ENCODE data around the gene LYRM7.
"Not testable (repeated sequence)": the region's sequence is repeated elsewhere in the genome, so short reads cannot be mapped to it uniquely, and the experiment has no call there.

LYRM7 gene

DNA sequence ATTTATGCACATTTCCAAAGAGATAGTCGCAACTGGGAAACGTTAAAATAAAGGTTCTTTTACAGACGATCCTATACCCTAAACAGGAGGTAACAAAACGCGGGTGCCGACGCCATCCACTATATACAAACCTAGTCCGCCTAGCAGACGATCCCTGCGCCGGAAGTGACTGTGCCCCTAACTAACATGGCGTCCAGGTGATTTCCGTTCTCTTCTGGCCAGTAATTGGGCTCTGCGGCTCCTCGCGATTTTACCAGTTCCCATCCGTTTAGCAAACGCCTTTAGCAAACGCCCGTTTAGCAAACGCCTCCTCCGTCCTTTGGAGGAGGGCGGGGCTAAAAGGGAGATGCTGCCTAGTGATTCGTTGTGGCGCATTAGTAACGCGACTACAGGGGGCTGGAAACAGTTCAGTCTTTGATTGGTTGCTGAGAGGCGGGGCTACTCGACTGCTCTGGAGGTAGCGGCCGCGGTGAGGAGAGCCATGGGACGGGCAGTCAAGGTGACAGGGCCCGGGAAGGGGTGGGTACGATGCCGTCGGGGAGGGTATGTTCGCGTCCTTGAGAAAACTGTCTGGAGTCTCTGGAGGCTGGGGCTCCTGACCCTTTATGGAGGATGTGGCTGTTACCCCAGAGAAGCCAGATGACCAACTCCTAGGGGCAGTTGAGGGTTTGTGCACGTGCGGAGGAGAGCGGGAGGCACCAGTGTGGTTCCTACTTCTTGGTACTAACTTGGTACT lies at the start of gene LYRM7:
Gene LYRM7 (plus strand): TSS at position 405 of the 736 bp plus-strand sequence. CDS start 77 bp downstream, at position 482.
- DNase-seq = peak; percentile 94

DNA sequence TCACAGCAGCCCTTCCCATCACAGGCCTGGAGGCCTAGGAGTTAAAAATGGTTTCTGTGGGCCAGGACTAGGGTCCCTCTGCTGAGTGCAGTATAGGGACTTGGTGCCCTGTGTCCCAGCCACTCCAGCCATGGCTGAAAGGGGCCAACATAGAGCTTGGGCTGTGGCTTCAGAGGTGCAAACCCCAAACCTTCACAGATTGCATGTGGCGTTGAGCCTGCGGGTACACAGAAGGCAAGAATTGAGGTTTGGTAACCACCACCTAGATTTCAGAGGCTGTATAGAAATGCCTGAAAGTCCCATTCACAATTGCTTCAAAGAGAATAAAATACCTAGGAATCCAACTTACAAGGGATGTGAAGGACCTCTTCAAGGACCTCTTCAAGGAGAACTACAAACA lies 43.5 kb upstream of the LYRM7 start:
- not testable (repeated sequence) for DNase-seq

DNA sequence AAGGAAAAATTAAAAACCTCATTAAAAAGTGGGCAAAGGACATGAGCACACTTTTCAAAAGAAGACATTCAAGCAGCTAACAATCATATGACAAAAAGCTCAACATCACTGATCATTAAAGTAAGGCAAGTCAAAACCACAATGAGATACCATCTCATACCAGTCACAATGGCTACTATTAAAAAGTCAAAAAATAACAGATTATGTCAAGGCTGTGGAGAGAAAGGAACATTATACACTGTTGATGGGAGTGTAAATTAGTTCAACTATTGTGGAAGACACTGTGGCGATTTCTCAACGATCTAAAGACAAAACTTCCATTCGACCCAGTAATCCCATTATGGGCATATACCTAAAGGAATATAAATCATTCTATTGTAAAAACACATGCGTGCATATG lies 41.4 kb upstream of the LYRM7 start:
- DNase-seq = no peak

DNA sequence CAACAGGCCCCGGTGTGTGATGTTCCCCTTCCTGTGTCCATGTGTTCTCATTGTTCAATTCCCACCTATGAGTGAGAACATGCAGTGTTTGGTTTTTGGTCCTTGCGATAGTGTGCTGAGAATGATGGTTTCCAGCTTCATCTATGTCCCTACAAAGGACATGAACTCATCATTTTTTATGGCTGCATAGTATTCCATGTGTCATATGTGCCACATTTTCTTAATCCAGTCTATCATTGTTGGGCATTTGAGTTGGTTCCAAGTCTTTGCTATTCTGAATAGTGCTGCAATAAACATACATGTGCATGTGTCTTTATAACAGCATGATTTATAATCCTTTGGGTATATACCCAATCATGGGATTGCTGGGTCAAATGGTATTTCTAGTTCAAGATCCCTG lies 37.7 kb upstream of the LYRM7 start:
- DNase-seq = not testable (repeated sequence)

DNA sequence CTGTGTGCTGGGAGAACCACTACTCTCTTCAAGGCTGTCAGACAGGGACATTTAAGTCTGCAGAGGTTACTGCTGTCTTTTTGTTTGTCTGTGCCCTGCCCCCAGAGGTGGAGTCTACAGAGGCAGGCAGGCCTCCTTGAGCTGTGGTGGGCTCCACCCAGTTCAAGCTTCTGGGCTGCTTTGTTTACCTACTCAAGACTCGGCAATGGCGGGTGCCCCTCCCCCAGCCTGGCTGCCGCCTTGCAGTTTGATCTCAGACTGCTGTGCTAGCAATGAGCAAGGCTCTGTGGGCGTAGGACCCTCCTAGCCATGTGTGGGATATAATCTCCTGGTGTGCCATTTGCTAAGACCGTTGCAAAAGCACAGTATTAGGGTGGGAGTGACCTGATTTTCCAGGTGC lies 32.3 kb upstream of the LYRM7 start:
- not testable (repeated sequence) for DNase-seq

DNA sequence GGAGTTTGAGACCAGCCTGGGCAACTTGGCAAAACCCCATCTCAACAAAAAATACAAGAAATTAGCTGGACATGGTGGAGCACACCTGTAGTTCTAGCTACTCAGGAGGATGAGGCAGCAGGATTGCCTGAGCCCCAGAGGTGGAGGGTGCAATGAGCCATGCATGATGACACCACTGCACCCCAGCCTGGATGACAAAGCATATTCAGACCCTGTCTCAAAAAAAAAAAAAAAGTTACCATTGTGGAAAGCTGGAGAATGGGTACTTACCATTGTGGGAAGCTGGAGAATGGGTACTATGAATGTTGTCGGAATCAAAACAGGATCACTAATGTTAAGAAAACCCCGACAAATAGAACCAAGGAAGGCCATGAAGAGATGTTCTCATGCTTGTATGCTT lies 31.4 kb upstream of the LYRM7 start:
- DNase-seq = no peak

DNA sequence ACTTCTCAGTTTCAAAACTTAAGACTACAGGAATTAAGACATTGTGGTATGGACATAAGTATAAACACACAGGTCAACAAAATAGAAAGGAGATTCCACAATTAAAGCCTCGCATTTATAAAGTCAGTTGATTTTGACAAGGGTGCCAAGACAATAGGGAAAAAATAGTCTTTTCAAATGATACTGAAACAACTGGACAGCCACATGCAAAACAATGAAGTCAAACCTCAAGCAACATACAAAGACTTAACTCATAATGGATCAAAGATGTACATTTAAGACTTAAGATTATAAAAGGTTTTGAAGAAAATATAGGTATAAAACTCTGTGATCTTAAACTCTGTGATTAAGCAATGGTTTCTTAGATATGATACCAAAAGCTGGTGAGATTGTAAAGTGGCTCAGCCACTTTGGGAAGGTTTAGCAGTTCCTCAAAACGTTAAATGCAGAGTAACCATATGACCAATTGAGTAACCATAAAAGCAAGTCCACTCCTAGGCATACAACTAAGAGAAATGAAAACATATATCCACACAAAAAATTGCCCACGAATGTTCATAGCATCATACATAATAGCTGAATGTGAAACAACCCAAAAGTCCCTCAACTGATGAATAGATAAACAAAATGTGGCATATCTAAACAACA lies 27.6 kb upstream of the LYRM7 start:
- no peak for DNase-seq

DNA sequence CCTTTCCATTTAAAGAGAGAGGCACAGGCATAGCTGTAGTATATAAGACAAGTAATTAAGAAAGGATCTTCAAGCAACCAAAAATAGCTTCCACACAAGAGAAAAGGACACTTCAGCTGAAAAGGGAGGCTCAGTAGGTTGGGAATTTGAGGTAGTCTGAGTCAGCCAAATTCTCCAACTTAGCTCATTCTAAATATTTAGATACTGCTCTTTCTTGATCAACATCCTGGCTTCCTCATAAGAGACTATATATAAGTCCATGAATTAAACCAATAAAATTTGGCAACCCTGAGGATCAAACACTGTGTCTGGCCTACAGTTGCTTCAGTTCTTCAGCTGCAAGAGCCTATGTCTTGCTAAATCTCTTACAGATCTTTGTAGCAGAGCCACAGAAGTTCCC lies 23.5 kb upstream of the LYRM7 start:
- no peak for DNase-seq

DNA sequence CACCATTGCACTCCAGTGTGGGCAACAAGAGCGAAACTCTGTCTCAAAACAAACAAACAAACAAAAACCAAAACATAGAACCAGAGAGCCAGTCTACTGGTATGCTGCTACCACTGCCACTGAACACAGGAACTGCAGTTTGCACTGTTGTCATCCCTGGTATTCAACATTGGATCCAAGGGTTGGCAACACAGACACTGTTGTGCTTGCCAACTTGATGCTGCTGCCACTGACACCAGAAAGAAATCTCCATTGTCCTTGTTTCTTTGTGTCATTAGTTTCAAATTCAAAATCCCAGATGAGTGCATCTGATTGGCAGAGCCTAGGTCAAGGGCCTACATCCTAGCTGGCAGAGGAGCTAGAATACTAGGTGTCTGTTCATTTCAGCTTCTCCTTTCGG lies 21.9 kb upstream of the LYRM7 start:
- no peak for DNase-seq

DNA sequence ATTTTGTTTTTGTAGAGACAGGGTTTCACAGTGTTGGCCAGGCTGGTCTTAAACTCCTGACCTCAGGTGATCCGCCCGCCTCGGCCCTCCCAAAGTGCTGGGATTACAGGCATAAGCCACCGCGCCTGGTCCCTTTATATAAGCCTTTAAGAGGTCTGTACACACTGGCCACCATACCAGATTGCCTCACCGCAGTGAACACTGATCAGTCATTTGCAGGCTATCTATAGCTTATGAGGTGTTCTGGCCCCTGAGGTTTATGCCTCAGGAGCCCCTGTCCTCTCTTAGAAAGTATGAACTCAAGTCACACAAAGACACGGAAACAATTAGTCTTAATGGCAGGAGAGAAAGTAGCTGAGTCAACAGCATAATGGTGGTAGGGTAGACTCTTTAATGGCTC lies 20.3 kb upstream of the LYRM7 start:
- DNase-seq = no peak

DNA sequence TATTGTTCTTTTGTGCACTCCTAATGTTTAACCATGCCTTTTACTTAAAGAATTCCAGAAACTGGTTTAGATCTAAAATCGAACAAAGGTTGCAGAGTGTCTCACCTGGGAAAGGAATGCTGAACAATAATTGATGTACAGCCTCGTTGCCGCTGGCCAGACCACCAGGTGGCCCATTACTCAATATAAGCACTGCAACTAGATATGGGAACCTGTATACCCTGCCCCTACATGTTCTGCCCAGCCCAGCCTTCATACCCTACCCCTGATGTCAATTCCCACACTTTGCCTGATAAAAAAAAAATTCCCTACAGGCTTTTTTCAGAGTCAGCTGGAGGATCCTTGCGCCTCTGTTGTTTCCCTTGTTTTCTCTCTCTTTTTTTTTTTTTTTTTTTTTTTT lies 19.5 kb upstream of the LYRM7 start:
- DNase-seq = no peak

DNA sequence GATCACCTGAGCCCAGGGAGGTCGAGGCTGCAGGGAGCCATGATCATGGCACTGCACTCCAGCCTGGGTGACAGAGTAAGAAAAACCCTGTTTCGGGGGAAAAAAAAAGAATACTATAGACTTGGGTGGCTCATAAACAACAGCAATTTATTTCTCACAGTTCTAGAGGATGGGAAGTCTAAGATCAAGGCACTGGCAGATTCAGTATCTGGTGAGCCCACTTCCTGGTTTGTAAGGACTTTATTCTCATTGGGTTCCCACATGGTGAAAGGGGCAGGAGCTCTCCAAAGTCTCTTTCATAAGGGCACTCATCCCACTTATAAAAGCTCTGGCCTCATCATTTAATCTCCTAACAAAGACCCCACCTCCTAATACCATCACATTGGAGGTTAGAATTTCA lies 14.4 kb upstream of the LYRM7 start:
- DNase-seq = no peak

DNA sequence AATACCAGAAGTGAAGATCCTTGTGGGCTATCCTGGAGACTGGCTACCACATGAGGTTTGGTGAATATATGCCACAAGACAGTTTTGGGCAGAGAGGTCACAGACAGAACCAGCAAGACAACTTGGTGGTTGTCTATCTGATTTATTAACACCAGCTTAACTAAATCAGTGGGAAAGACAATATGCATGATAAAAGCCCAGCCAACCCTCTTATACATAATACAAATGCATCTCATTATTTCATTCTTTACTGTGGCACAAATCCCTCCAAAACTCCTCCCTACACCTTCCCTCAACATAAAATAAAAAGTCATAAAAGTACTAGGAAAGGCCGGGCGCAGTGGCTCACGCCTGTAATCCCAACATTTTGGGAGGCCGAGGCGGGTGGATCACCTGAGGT lies 13.8 kb upstream of the LYRM7 start:
- no peak for DNase-seq

DNA sequence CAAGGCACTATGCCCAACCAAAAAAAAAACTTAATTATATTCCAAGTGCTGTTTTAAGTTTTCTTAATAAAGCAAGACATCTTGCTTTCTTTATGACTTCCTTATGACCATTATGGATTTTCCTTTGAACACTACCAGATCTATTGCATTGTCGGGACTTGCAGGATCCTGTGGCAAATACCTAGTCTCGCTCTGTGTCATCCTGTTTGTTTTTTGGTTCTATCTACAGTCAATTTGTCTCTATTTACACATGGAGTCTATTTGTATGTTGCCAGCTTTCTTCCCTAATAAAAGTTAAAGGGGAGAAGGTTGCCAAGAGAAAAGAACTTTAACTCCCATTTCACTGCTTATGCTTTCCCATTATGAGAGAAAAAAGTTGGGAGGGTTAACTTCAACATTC lies 10.6 kb upstream of the LYRM7 start:
- no peak for DNase-seq

DNA sequence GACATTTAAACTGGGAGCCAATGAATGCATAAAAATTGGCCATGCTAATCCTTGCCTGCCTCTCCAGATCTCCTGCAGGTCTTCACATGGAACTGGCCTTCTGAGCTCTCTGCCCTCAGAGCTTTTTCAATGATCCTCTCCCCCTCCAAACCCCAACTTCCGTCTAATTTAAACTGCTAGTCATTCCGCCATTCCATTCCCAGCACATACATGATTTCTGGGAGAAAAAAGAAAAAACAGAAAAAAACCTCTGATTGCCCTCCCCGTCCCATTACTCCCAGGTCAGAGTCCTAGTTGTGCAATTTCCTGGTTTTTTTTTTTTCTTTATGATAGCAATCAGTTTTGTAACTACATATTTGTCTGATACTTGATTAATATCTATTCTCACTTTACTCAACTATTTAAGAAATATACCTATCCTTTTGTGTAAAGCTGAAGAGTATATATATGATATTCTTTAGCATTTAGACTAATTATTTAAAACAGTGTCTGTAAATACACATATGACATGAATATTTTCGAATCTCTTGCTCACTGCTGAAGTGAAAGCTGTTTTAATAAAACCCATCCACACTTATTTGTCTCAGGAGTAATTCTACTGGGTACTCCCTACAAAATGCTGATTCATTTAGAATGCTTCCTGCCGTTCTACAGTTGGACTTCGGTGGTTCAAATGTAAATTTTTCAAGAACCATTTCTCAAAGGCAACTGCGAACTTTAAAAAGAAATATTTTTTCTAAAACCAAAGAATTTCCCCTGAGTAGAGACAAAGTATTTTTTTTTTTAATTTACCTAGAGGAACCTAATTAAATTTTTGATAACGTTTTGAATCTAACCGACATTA lies 7.2 kb upstream of the LYRM7 start:
- DNase-seq = no peak

DNA sequence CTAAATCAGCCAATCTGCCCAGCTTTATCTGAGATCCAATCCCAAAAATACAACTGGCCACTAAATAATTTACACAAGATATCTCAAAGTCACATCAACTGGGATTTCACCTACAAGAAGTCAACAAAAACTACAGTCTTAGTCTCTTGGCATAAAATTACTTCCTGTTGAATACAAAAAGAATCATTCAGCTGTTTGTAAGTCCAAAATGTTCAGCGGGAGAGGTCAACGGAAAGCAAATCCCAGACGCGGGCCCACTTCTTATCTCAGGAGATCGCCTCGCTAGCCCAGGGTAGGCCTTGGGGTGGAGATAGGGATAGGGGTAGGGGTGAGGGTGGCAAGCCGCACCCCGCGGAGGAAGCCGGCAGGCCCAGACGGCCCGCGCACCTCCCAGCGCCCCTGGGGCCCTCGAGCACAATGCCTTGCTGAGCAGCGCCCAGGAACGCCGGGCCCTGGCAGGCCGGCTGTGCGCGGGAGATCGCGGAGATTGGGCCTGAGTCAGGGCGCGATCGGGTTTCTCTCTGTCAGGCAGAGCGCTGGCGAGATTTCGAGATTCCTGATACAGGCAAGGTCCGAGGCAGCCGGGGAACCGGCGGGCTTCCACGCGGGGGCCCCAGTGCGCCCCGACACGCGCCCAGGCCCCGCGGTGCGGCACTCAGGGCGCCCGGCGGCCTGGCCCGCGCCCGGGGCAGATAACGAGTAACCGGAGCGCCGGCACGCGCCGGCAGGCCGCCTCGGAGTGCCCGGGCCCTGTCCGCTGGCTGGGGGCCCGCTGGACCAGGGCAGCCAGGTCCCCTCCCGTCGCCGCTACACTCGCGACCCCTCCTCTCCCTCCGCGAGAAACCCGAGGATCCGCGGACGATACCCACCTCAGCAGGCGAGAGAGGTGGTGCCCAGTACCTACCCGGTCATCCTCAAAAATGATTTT lies 6.3 kb upstream of the LYRM7 start:
- peak; percentile 14 for DNase-seq

DNA sequence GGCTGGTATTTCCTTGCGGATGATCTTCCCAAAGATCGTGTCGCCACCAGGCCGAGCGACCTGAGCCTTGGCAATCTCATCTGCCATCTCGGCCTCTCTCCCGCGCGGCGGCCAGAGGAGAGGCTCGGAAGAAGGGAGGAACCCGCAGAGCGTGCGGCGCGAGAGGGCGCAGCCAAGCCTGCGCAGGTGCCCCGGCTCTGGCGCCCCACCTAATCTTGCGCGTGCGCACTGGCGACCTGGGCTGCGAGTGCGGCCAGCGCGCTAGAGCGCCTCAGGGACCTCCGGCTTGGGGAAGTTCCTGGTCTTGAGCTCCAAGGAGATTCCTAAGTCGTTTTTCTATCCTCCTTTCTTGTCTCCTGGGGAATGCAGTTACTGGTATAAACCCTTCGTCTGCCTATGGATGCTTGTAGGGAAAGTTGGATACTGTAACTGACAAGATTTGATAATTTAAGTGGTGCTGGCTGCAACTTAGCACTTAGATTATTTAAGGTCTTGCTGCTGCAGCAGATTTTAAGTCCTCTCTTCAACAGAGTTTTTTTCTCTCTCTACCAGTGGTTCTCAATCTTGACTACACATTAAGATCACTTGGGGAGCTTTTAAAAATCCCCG lies 5.5 kb upstream of the LYRM7 start, which contains the start of gene HINT1:
Gene HINT1 (minus strand): TSS at position 138 of the 609 bp plus-strand sequence. CDS start 51 bp downstream, at position 87.
- peak; percentile 63 for DNase-seq

DNA sequence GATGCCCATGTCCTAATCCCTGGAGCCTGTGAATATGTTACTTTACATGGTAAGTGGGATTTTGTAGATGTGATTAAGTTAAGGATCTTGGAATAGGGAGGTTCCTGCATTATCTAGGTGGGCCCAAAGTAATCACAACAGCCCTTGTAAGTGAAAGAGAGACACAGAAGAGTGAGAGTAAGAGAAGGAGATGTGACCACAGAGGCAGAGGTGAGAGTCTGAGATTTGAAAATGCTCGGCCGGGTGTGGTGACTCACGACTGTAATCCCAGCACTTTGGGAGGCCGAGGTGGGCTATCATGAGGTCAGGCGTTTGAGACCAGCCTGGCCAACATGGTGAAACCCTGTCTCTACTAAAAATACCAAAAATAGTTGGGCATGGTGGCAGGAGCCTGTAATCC lies 3.1 kb upstream of the LYRM7 start:
- DNase-seq = no peak

DNA sequence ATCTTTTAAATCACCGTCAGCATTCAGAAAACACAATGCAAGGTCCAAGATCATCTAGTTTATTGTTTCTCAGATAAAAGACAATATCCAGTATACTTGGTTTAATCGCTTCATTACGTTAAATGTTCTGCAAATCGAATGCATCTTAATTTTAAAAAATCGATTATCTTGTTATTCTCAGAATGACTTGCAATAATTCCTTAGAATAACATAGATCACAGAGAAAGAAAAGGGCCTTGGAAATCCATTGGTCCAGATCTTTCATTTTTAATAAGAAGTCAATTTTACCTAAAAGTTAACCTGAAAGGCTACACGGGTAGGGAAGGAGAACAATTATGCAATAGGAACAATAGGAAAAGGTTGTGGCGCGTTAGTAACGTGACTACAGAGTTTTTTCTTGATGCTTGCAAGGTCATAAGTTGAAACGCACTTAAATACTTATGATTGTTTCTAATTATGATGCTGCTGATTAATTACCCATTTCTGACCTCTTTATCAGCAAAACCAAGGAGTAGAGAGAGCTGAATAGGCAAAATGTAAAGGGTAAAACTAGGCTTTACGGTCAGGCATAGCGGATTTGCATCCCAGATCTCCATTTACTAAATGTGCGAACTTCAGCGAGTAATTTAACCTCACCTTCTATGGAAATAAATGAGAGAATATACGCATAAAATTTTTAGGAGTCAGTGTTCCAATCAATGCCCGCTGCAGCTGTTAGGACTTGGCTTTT lies 769 bp upstream of the LYRM7 start:
- no peak for DNase-seq

DNA sequence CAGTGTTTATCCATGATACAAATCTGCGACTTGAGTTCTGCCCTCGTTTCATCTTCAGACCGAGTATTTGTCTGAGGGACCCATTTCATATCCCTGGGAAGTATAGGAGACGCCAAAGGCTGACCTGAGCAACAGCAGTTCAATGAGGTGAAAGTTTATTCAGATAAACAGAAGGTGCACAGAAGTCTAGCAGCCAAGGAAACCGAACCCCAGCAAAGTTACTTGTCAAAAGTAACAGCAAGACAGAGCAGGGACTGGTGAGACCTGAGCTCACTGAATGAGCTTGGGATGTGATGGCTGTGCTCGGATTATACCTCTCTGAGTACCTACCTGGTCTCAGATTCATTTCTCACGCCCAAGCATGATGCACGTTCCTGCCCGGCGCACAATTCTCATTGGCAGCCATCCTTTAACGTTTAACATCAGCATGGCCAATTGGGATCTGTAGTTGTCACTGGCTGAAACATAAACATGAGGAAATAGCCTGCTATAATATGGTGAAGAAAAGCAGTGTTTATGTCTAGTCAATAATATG lies 599 bp downstream of the LYRM7 start:
- DNase-seq = no peak

DNA sequence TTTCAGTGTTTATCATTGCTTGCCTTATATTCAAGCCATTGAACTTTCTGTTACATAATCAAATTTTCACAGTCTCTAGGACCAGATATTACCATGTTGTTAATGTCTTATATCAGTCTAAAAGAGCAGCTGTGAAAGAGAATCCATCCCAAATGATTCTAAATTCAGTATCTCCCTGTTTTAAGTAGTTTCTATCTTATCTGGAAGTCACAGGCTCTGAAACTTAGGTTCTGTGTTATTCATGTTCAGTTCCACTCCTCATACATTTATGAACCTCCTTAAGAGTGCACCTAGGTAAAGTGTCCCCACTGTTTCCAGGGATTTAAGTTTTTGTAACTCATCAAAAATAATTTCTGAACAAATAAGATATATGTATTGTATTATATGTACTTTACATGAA lies 9.7 kb downstream of the LYRM7 start:
- no peak for DNase-seq
